Measurements from ENCODE around the gene GPS1.

GPS1 gene

DNA sequence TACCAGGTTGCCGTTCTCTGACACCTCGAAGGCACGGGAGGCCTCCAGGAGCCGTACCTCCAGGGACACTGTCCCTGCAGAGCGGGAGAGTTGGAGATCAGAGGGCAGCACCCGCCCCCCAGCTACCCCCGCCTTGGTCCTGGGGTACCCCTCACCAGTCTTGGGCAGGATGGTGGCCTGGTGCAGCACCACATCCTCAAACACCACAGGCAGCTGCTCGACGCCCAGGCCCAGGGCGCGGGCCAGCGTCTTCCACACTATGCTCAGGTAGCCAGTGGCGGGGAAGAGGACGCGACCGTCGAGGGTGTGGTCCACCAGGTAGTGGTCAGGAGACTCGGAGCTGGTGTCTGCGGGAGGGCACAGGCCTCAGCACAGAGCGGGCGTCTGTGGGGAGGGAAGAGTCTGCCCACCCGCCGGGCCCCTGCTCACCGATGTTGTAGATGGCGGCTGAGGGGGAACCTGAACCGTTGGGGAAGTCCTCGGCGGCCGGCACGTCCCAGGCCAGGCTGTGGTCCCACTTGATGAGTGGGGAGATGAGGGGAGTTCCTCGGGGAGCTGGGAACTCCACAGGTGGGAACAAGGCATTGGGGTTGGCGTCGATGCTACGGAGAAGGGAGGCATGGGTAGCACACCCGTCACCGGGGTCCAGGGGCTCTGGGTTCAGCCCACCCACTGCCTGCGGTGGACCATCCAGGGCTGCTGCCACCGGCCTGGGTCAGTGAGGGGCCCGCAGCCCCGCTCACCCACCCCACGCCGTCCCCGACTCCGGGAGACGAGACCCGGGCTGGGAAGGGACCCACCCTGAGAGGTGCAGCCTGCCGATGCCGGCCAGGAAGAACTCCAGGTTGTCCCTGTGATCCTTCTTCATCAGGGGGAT is 36.5 kb downstream of the GPS1 start:
- no peak for DNase-seq (ENCODE audit: low read depth in 2 of 3, low spot score in 1 of 3)

GRCh38 chr17:82088838-82089722 is 37.4 kb downstream of the GPS1 start:
- no peak for DNase-seq (ENCODE audit: low read depth in 2 of 3, low spot score in 1 of 3)

DNA sequence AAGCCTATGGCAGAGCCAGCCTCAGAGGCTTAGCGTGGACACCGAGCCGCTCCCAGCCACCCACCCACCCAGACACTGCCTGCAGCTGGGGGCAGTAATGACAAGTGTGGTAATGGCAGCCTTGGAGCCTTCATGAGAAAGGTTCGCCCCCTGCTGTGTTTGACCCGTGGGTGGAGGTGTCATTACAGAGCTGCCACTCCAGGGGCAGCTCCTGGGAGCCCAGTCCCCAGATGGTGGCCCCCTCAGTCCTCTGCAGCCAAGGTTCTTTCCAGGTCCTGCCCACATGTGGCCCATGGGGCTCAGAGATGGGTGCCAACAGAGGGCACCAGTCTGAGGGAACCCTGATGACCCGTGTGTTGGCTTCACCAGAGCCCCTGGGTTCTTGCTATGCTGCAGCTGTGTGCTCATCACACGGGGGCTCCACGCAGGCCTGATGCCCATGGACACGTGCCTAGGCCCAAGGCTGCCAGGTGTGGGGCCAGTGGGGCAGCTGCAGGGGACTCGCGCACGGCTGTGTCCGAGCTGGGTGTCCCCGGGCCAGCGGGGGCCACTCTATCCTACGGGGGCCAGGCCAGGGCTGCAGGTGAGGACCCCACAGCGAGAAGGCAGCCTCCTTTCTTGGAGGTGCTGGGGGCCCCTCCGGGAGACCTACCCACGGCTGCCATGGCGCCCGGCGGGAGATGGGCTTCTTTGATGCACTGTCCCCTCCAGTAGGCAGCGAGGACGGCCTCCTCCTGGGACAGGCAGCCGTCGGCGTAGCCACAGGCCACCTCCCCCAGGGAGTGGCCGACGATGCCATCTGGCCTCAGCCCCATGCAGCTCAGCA is 38.2 kb downstream of the GPS1 start:
- DNase-seq (ENCODE audit: low read depth in 2 of 3, low spot score in 1 of 3): no peak

DNA sequence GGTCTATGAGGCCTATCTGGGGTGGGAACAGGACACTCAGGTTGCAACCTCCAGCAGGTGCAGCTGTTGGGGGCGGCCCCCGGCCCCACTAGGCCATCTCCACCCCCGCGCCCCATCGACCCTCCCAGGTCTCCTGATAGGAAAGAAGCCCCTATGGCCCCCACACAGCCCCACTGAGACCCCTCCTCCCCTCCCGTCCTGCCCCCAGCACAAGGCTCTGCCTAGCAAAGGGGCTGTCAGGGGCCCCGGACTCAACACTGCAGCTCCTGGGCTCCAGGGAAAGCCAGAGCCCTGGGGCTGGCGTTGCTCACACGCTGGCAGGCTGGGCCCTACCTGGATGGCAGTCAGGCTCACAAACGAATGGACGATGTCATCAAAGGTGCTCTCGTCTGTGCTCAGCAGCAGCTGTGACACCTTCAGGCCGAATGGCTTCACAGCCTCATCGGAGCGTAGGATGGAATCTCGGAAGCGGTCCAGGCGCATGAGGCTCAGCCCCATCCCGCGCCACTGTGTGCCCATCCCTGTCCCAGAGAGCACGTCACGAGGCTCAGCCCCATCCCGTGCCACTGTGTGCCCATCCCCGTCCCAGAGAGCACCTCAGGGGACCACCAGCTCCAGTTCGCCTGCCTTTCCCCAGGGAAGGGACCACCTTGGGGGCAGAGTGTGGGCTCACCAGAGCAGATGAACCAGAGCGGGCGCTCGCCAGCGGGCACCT is 39.0 kb downstream of the GPS1 start:
- no peak for DNase-seq (ENCODE audit: low read depth in 2 of 3, low spot score in 1 of 3)

GRCh38 chr17:82091264-82092066 is 39.8 kb downstream of the GPS1 start:
- DNase-seq (ENCODE audit: low read depth in 2 of 3, low spot score in 1 of 3): no peak

DNA sequence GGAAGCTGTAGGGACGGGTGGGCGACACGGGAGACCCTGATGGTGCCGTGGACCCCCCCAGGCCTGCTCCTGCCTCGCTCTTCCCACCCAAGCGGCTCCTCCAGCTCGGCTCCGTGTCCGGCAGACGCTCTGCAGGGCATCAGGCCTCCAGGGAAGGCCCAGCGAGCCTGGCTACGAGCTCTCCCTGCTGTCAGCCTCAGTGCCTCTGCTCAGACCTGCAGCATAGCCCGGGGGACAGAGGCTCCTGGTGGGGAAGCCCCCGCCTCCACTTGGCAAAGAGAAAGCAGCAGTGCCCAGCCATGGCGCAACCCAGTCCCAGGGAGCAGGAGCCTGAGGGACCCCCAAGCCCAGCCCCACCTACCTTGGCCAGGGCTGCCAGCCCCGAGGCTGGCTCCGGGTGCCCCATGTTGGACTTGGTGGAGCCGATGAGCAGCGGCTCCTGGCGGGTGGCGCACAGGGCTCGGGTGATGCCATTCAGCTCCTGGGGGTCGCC is 40.4 kb downstream of the GPS1 start:
- no peak for DNase-seq (ENCODE audit: low read depth in 2 of 3, low spot score in 1 of 3)

GRCh38 chr17:82092628-82092994 is 40.9 kb downstream of the GPS1 start:
- no peak for DNase-seq (ENCODE audit: low read depth in 2 of 3, low spot score in 1 of 3)

DNA sequence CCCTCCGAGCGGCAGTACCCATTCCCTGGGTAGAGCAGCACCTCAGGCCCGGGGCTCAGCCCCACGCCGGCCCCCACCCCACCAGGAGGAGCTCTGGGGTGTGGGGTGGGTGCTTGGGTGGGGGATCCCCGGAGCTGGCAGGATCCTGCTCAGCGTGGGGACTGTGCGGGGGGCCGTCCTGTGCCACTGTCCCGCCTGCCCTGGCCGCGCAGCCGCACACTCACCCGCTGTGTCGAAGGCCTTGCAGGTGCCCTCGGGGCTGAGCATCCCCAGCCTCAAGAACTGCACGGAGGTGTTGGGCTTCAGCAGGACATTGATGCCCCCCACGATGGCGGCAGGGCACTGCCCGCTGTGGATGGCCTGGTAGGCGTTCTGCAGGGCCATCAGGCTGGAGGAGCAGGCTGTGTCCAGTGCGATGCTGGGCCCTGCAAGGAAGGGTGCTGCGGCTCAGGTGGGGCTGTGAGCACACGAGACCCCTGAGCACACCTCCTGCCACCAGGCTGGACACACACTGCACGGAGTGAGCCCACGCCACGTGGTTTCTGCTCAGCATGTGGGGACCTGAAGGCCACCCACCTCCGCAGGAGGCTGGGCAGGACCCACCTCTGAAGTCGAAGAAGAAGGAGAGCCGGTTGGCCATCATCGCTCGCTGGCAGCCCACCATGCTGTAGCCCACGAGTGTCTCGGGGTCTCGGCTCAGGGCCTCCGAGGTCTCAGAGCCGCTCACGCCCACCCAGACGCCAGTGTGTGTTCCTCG is 41.5 kb downstream of the GPS1 start:
- DNase-seq (ENCODE audit: low read depth in 2 of 3, low spot score in 1 of 3): no peak

DNA sequence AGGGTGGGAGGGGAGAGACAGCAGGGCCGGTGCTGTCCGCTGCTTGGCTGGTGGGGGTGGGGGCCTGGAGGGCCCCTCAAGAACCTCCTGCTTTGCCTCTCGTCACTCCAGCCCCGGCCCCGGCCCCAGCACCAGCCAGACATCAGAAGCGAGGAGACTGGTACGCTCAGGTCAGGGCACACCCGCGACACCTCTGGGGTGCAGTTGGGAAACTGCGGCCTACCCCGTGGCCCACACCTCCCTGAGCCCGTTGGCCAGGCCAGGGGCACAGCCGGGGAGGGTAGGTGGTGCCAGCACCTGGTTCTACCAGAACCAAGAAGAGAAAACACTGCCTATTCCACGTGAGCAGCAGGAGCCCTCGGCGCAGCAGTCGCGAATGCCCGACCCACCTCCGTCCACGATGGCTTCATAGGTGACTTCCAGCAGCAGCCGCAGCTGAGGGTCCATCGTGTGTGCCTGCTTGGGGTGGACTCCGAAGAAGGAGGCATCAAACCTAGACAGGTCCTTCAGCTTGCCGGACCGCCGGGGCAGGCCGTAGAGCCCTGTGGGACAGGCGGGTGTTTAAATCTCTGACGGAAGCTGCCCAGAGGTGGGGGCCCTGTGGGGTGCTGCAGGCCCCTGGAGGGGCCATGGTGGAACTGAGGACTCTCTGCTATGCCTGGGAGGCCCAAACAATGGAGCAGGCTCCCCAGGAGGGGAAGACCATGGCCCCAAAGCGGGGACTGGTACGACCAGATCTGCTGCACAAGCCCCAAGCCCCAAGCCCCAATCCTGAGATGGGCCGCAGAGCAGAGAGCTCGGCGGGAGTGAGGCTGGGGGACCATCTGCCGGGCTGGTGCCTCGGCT is 43.5 kb downstream of the GPS1 start:
- DNase-seq (ENCODE audit: low read depth in 2 of 3, low spot score in 1 of 3): no peak

- no peak for DNase-seq (ENCODE audit: low read depth in 2 of 3, low spot score in 1 of 3)
These were observed 44.3 kb downstream of the GPS1 start for GRCh38 chr17:82095777-82096708.

DNA sequence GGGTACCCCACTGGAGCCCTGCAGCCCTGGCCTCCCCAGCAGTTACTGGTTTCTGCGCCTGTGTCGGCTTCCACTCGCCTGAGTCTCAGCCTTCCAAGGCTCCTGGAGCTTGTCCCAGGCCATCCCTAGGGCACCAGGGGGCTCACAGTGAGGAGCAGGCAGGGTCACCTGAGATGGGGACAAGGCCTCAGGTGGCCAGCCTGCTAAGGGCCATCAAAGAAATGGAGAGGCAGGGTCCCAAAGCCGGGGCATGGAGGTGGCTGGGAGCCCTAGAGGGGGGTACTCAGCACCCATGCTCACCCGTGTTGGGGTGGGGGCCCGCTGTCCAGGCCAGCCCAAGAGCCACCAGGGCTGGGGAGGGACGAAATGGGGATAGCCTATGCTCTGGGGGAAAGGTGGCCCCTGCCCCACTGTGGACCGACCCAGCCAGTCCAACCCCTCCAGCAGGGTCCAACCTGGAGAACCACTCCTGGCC is 45.0 kb downstream of the GPS1 start:
- no peak for DNase-seq (ENCODE audit: low read depth in 2 of 3, low spot score in 1 of 3)

- DNase-seq (ENCODE audit: low read depth in 2 of 3, low spot score in 1 of 3): no peak
These were observed 45.7 kb downstream of the GPS1 start for GRCh38 chr17:82097184-82097918.

DNA sequence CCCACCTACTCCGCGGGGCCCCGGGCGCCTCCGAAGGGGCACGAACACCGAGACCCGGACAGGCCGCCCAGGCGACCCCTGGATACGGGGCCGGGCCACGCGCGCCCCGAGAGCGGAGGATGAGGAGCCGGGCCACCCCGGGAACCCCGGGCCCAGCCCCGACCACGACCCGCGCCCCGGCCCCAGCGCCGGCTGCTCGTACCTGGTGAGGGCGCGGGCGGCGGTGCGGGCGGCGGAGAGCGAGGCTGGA is 46.1 kb downstream of the GPS1 start:
- DNase-seq (ENCODE audit: low read depth in 2 of 3, low spot score in 1 of 3): no peak

DNA sequence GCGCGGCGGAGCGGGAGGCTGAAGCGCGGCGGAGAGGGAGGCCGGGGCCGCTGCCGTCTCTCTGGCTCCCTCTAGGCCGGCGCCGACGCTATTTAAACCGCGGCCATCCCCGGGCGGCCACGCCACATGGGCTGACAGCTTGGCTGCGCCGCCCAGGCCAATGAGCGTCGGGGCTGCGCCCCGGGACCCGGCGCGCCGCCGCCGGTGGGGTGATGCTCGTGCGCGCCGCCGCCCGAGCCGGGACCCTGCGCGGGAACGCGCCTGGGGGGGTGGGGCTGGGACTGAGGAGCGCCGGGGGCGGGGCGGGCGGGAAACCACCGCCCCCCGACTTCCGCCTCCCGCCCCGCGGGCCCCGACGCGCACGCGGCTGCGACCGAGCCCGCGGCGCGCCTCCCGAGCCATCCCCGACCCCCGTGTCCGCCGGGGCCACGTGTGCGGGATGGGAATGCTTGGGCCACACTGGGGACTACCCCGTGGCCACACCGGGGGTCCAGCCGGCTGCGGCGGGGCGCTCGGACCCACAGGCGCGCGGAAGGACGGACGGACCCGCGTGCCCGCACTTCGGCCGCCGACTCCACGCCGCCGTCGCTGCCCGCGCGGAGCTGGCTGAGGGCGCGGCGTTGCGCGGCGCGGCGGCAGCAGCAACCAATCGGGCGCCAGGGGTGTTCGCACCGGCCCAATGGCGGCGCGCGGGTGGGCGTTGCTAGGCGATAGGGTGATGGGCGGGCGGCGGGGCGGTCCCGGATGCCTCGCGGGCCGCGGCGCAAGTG is 46.7 kb downstream of the GPS1 start, which contains the start of gene FASN:
TSS of gene FASN (minus strand) at position 68 of the 770 bp plus-strand sequence. CDS start 1,791 bp downstream, outside the sequence.
- peak; percentile 87 to 95 (median 89) for DNase-seq (ENCODE audit: low read depth in 2 of 3, low spot score in 1 of 3)

- no peak for DNase-seq (ENCODE audit: low read depth in 2 of 3, low spot score in 1 of 3)
These were observed 47.5 kb downstream of the GPS1 start for GRCh38 chr17:82098939-82099763.

Data from stimulated activated CD4-positive, alpha-beta T cell treated with anti-CD3 and anti-CD28 coated beads, Interleukin-12 subunit alpha, Interleukin-12 subunit beta, amount 100 ng/mL, for 48 hours (primary cell).